NT2/D1 (cell line): ENCODE results near the gene METRN.

Experiments
- DNase-seq: peaks from one replicate; pipeline ENCODE4 v3.0.0-alpha.2; 2011; ENCODE audit warnings: low read depth, low spot score
- H3K27me3 ChIP-seq: 2 replicates; pipeline ENCODE4 v1.6.0; 2011; ENCODE audit warnings: mild to moderate bottlenecking; ENCODE audit not compliant: insufficient read length, insufficient read depth
- H3K36me3 ChIP-seq: 2 replicates; pipeline ENCODE4 v1.6.1; 2011; ENCODE audit warnings: mild to moderate bottlenecking, low read length, mixed read lengths; ENCODE audit not compliant: insufficient read depth, insufficient read length
- H3K4me1 ChIP-seq: 2 replicates; pipeline ENCODE4 v1.5.1; 2011; ENCODE audit not compliant: insufficient read depth, insufficient read length
- H3K4me3 ChIP-seq: 2 replicates; pipeline ENCODE4 v1.5.1; 2011; ENCODE audit warnings: low read depth; ENCODE audit not compliant: insufficient read length
- H3K9ac ChIP-seq: 2 replicates; pipeline ENCODE4 v1.6.0; 2011; ENCODE audit warnings: low read depth; ENCODE audit not compliant: insufficient read length
- H3K9me3 ChIP-seq: 2 replicates; pipeline ENCODE4 v1.5.1; 2011; ENCODE audit warnings: mild to moderate bottlenecking, low read length; ENCODE audit not compliant: insufficient read depth
- SUZ12 ChIP-seq: IDR thresholded peaks from 2 replicates; pipeline ENCODE4 v1.6.1; 2011; ENCODE audit not compliant: insufficient read length, insufficient read depth; ENCODE audit errors: extremely low read depth
- YY1 ChIP-seq: IDR thresholded peaks from 2 replicates; pipeline ENCODE4 v1.6.1; 2011; ENCODE audit not compliant: insufficient read length, insufficient read depth
- ZNF274 ChIP-seq: IDR thresholded peaks from 2 replicates; pipeline ENCODE4 v1.6.1; 2011; ENCODE audit warnings: mild to moderate bottlenecking, low read depth, low read length

METRN gene

GRCh38 chr16:674968-675883 lies 39.7 kb upstream of the METRN start, which contains the start of gene RHBDL1:
TSS of gene RHBDL1 (plus strand) at chr16:675671. CDS start at chr16:675791, 120 bp downstream.
- Histone ChIP-seq H3K36me3 (peaks cover 46% of the 10 kb centered on the region), H3K27me3 (peaks cover 11% of the 10 kb centered on the region), H3K9me3 (no peaks in the 10 kb centered on the region), H3K4me1 (peaks cover 25% of the 10 kb centered on the region), H3K9ac (peak within 1 kb of the TSS; percentile 74), H3K4me3 (peak within 1 kb of the TSS; percentile 54)
- no peak for TF ChIP-seq YY1
- DNase-seq: no peak

- Histone ChIP-seq H3K36me3 (peaks cover 39% of the 10 kb centered on the region), H3K4me1 (peaks cover 25% of the 10 kb centered on the region), H3K4me3 (peak overlapping the region; percentile 54), H3K27me3 (peaks cover 11% of the 10 kb centered on the region), H3K9ac (peak overlapping the region; percentile 74), H3K9me3 (no peaks in the 10 kb centered on the region)
- DNase-seq: no peak
- TF ChIP-seq SUZ12 (no peak), ZNF274 (no peak), YY1 (no peak)
Measured at GRCh38 chr16:675884-676564, 38.9 kb upstream of the METRN start.

GRCh38 chr16:676565-676902 lies 38.4 kb upstream of the METRN start:
- peaks cover 40% of the 10 kb centered on the region for H3K36me3 ChIP-seq
- H3K4me3 ChIP-seq: no peak overlapping the region
- no peaks in the 10 kb centered on the region for H3K9me3 ChIP-seq
- H3K27me3 ChIP-seq: peaks cover 11% of the 10 kb centered on the region
- DNase-seq: no peak
- peaks cover 26% of the 10 kb centered on the region for H3K4me1 ChIP-seq
- TF ChIP-seq YY1 (no peak), ZNF274 (no peak), SUZ12 (no peak)
- H3K9ac ChIP-seq: peak overlapping the region; percentile 51

GRCh38 chr16:676913-677312 lies 38.0 kb upstream of the METRN start:
- Histone ChIP-seq H3K4me3 (no peak overlapping the region), H3K9ac (no peak overlapping the region), H3K36me3 (peaks cover 41% of the 10 kb centered on the region), H3K27me3 (peaks cover 11% of the 10 kb centered on the region), H3K9me3 (no peaks in the 10 kb centered on the region), H3K4me1 (peaks cover 29% of the 10 kb centered on the region)
- DNase-seq: no peak
- TF ChIP-seq ZNF274: no peak
- TF ChIP-seq YY1: no peak
- TF ChIP-seq SUZ12: no peak

GRCh38 chr16:677316-678190 lies 37.4 kb upstream of the METRN start:
- no peak overlapping the region for H3K9ac ChIP-seq
- no peak for TF ChIP-seq YY1
- no peak for TF ChIP-seq SUZ12
- TF ChIP-seq ZNF274: no peak
- H3K9me3 ChIP-seq: no peaks in the 10 kb centered on the region
- DNase-seq: no peak
- peaks cover 41% of the 10 kb centered on the region for H3K36me3 ChIP-seq
- H3K4me1 ChIP-seq: peaks cover 31% of the 10 kb centered on the region
- H3K27me3 ChIP-seq: peaks cover 11% of the 10 kb centered on the region
- H3K4me3 ChIP-seq: no peak overlapping the region

- TF ChIP-seq SUZ12 (no peak), YY1 (no peak), ZNF274 (no peak)
- no peak overlapping the region for H3K4me3 ChIP-seq
- peaks cover 41% of the 10 kb centered on the region for H3K36me3 ChIP-seq
- DNase-seq: no peak
- H3K9me3 ChIP-seq: no peaks in the 10 kb centered on the region
- H3K27me3 ChIP-seq: peaks cover 11% of the 10 kb centered on the region
- H3K4me1 ChIP-seq: peaks cover 39% of the 10 kb centered on the region
- peak overlapping the region; percentile 63 for H3K9ac ChIP-seq
Measured at GRCh38 chr16:678209-678857, 36.6 kb upstream of the METRN start.
